Omental fat pad (tissue), 4 donors: ENCODE data around the gene TEDC2. TPM values are rescaled to one million over a fixed set of nuclear protein-coding genes. Genes with fewer than 3 reads are reported as not detected.

Source experiments
- ATAC-seq: fragments of 150-250 bp; one replicate; pipeline ENCODE4 v1.9.1; 2016; ENCODE audit warnings: mild to moderate bottlenecking, moderate library complexity; ENCODE audit not compliant: low FRiP score
- DNase-seq: peaks from one replicate; pipeline ENCODE4 v3.0.0-alpha.2; 2019; ENCODE audit warnings: low spot score
- CTCF ChIP-seq, 3 donors: fragments of 450-650 bp; IDR thresholded peaks; one replicate each; pipeline ENCODE4 v1.5.1; 2016 to 2017; ENCODE audit warnings: antibody characterized with exemption in 3 of 3, mild to moderate bottlenecking in 3 of 3, moderate library complexity in 2 of 3
- small RNA-seq: library from RNA; depleted of rRNA; stranded (forward); fragments of <200 nt; gene quantifications from one replicate; pipeline ENCODE3, GENCODE V24; 2016
- total RNA-seq, 4 donors: library from RNA; depleted of rRNA; stranded (reverse); fragments of >200 nt; gene quantifications; one replicate each; pipeline ENCODE4 v1.1.0, GENCODE V29; 2016

Gene TEDC2
- total RNA-seq, 4 donors from 2014 or later: 0.50 to 1.1 TPM; not detected in 2

GRCh38 chr16:2511128-2511800, 51.4 kb downstream of the TEDC2 start:
- peak; percentile 92 for DNase-seq

GRCh38 chr16:2511996-2512734, 52.3 kb downstream of the TEDC2 start:
- DNase-seq: no peak
- no peak for TF ChIP-seq CTCF (IDR thresholded peaks at IDR 0.05)
- no peak for ATAC-seq

More at GRCh38 chr16:2511128-2511800, 51.4 kb downstream of the TEDC2 start:
- peak; percentile 44 for ATAC-seq
- TF ChIP-seq CTCF (IDR thresholded peaks at IDR 0.05): no peak

DNA sequence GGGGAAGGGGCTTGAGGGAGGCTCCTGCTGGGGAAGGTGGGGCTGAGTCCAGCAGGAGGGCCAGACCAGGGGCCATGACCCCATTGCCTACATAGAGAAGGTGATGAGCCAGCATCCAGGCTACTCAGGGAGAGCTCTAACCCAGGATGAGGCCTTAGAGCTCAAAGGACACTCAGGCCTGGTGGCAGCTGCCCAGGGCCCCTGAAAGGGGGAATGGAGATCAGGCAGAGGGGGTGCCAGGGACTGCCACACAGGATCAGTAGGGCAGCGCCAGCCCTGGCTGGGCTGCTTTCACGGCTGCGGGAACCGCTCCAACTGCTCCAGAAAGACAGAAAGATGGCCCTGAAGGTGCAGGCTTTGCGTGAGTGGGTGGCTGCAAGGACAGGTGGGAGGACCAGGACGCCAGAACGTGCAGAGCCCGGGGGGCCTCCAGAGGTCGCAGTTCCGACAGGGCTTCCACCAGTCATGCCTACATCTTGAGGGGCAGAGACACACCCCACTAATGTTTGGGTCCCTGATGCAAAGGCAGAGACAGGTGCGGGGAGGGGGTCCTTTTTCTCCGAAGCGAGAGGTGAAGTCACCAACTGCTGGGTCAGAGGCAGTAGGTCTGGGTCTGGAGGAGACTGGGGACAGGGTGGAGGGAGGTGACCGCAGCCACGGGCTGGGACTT, 53.0 kb downstream of the TEDC2 start:
- ATAC-seq: no peak
- no peak for TF ChIP-seq CTCF (IDR thresholded peaks at IDR 0.05)
- DNase-seq: no peak

DNA sequence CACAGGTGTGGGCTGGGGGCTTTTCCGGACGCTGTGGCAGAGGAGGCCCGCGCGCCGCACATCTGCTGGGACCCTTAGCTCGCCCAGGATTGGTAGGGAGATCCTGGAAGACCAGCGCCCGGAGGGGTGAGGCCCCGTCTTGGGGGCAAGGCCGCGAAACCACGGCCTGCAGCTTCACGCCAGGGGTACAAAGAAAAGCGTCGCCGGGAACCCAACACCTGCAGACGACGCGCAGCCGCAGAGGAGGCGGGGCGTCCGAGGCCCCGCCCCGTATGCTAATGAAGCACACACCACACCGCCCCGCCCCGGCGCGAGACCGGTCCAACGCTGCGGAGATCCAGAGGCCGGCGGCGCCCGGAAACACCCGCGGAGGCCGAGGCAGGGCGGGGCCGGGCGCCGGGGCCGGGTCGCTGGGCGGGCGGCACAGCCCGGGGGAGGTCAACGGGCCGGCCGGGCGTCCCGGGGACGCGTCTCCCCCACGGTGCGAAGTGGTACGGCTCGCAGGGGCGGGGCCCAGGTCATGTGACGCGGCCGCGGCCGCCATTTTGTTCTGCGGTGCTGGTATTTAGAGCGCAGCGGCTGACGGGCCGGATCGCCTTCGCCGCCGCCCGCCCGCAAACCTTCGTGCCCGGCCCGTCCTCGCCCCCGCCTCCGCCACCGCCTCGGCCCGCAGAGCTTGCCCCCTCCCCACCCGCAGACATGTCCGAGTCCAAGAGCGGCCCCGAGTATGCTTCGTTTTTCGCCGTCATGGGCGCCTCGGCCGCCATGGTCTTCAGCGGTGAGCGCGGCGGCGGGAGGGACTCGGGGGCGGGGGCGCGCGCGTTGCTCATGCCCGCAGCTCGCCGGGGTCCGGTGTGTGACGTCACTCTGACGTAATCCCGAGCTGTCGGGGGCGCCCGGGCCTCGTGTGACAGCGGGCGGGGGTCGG, 53.8 kb downstream of the TEDC2 start, which contains the start of gene ATP6V0C:
TSS of gene ATP6V0C (plus strand) at position 548 of the 928 bp plus-strand sequence. CDS start at position 700, 152 bp downstream.
- ATAC-seq: peak; percentile 82
- no peak for TF ChIP-seq CTCF (IDR thresholded peaks at IDR 0.05)
- peak; percentile 81 for DNase-seq

Small RNA genes within 50 kb of the gene (small RNA-seq; reads per million reads assigned to genes)
- not detected for gene MIR6768

Other genes with a start within 250 kb of the TEDC2 start
- 10 to 100 TPM in 1 of 4 donors, 1 to 10 TPM in 3; 1.5 to 10.1 (median 4.3) TPM for gene BRICD5, start 249.2 kb upstream of the TEDC2 start, total RNA-seq
- 10 to 100 TPM in 1 of 4 donors, 1 to 10 TPM in 3; 8.1 to 10.4 (median 9.6) TPM for gene PGP, start 245.3 kb upstream of the TEDC2 start, total RNA-seq
- gene E4F1, start 236.5 kb upstream of the TEDC2 start, total RNA-seq: 10 to 100 TPM; 18.3 to 39.6 (median 25.7) TPM
- under 1 TPM in 3 of 4 donors, not detected in 1; 0.63 to 0.93 (median 0.84) TPM for gene DNASE1L2, start 223.7 kb upstream of the TEDC2 start, total RNA-seq
- gene ECI1, start 208.5 kb upstream of the TEDC2 start, total RNA-seq: 10 to 100 TPM; 26.2 to 66.5 (median 38.4) TPM
- 100 to 1,000 TPM in 1 of 4 donors, 10 to 100 TPM in 3; 84.9 to 171 (median 92.2) TPM for gene RNPS1, start 192.0 kb upstream of the TEDC2 start, total RNA-seq
- gene ABCA3, start 119.4 kb upstream of the TEDC2 start, total RNA-seq: 10 to 100 TPM in 1 of 4 donors, 1 to 10 TPM in 3; 6.6 to 19.0 (median 8.0) TPM
- gene CCNF, start 30.7 kb upstream of the TEDC2 start, total RNA-seq: 1 to 10 TPM; 1.3 to 2.9 (median 2.5) TPM
- gene NTN3, start 11.2 kb downstream of the TEDC2 start, total RNA-seq: under 1 TPM in 2 of 4 donors, not detected in 2; 0.28 to 0.44 TPM
- gene TBC1D24, start 15.0 kb downstream of the TEDC2 start, total RNA-seq: 10 to 100 TPM; 10.4 to 19.4 (median 13.0) TPM
- gene ATP6V0C, start 53.8 kb downstream of the TEDC2 start, total RNA-seq: 100 to 1,000 TPM in 1 of 4 donors, 10 to 100 TPM in 3; 43.5 to 113 (median 67.9) TPM
- 10 to 100 TPM; 26.7 to 35.9 (median 30.7) TPM for gene AMDHD2, start 60.3 kb downstream of the TEDC2 start, total RNA-seq
- not detected for gene CEMP1, start 71.3 kb downstream of the TEDC2 start, total RNA-seq
- gene PDPK1, start 77.9 kb downstream of the TEDC2 start, total RNA-seq: 10 to 100 TPM; 22.2 to 34.5 (median 25.6) TPM
- 10 to 100 TPM; 10.9 to 21.1 (median 20.1) TPM for gene KCTD5, start 222.4 kb downstream of the TEDC2 start, total RNA-seq